GM21619 (cell line): ENCODE measurements around the gene TYW3.

Experiments
- ATAC-seq: cut with Tn5 transposase; IDR thresholded peaks from one replicate; pipeline ENCODE4 v1.9.1; 2021; ENCODE audit not compliant: unreplicated experiment

Gene TYW3

GRCh38 chr1:74780594-74780993 lies 47.6 kb downstream of the TYW3 start:
- no peak for ATAC-seq

- no peak for ATAC-seq
These were observed 53.0 kb downstream of the TYW3 start for GRCh38 chr1:74785944-74786343.

- no peak for ATAC-seq
These were observed 57.5 kb downstream of the TYW3 start for GRCh38 chr1:74790453-74790852.

GRCh38 chr1:74791491-74791890 lies 58.5 kb downstream of the TYW3 start:
- no peak for ATAC-seq

GRCh38 chr1:74799119-74799657 lies 66.2 kb downstream of the TYW3 start:
- ATAC-seq = no peak

GRCh38 chr1:74811436-74812179 lies 78.7 kb downstream of the TYW3 start:
- ATAC-seq = peak; percentile 59

GRCh38 chr1:74812180-74812541 lies 79.2 kb downstream of the TYW3 start:
- peak; percentile 97 for ATAC-seq
